ENCODE data around the gene PPP1R7.

Gene PPP1R7

GRCh38 chr2:241114836-241115235 is 35.4 kb upstream of the PPP1R7 start:
- H3K4me3 ChIP-seq (ENCODE audit: low read length, poor library complexity, severe bottlenecking), result no peak overlapping the region
- H3K27me3 ChIP-seq (ENCODE audit: insufficient read depth, low read length, poor library complexity, severe bottlenecking), result no peaks in the 10 kb centered on the region
- no peak overlapping the region for H3K9ac ChIP-seq (ENCODE audit: low read depth, low read length, poor library complexity, severe bottlenecking)
- H3K36me3 ChIP-seq (ENCODE audit: insufficient read depth, low read length), result peaks cover 25% of the 10 kb centered on the region; the same call in 1 of the 2 replicates
- no peak overlapping the region for H3K4me2 ChIP-seq (ENCODE audit: low read depth, low read length, poor library complexity, severe bottlenecking)
- H4K20me1 ChIP-seq (ENCODE audit: insufficient read depth, low read length, poor library complexity, severe bottlenecking), result no peaks in the 10 kb centered on the region
- H3K9me3 ChIP-seq (ENCODE audit: insufficient read depth, low read depth, low read length), result no peaks in the 10 kb centered on the region
- H3K9me2 ChIP-seq (replicated peaks; ENCODE audit: low read depth, low read length), result no peaks in the 10 kb centered on the region
- no peak overlapping the region for H2AFZ ChIP-seq (ENCODE audit: low read length)
- TF ChIP-seq CTCF (conservative IDR thresholded peaks at IDR 0.05; ENCODE audit: low read length) (no peak), EZH2phosphoT487 (IDR thresholded peaks at IDR 0.05; ENCODE audit: borderline replicate concordance) (no peak)
- H3K79me2 ChIP-seq (ENCODE audit: insufficient read depth, low read length), result no peaks in the 10 kb centered on the region
- no peaks in the 10 kb centered on the region for H3F3A ChIP-seq (ENCODE audit: low read depth)
- H3K4me1 ChIP-seq (ENCODE audit: insufficient read depth, low read length, poor library complexity, severe bottlenecking), result no peaks in the 10 kb centered on the region

- H3K27me3 ChIP-seq (ENCODE audit: insufficient read depth, low read length, poor library complexity, severe bottlenecking), result no peaks in the 10 kb centered on the region
- no peaks in the 10 kb centered on the region for H3K9me2 ChIP-seq (replicated peaks; ENCODE audit: low read depth, low read length)
- no peak overlapping the region for H3K9ac ChIP-seq (ENCODE audit: low read depth, low read length, poor library complexity, severe bottlenecking)
- no peaks in the 10 kb centered on the region for H3K4me1 ChIP-seq (ENCODE audit: insufficient read depth, low read length, poor library complexity, severe bottlenecking)
- no peaks in the 10 kb centered on the region for H3K79me2 ChIP-seq (ENCODE audit: insufficient read depth, low read length)
- H2AFZ ChIP-seq (ENCODE audit: low read length), result no peak overlapping the region
- no peaks in the 10 kb centered on the region for H3K9me3 ChIP-seq (ENCODE audit: insufficient read depth, low read depth, low read length)
- H3F3A ChIP-seq (ENCODE audit: low read depth), result no peaks in the 10 kb centered on the region
- peaks cover 25% of the 10 kb centered on the region; the same call in 1 of the 2 replicates for H3K36me3 ChIP-seq (ENCODE audit: insufficient read depth, low read length)
- no peak overlapping the region for H3K4me2 ChIP-seq (ENCODE audit: low read depth, low read length, poor library complexity, severe bottlenecking)
- TF ChIP-seq EZH2phosphoT487 (IDR thresholded peaks at IDR 0.05; ENCODE audit: borderline replicate concordance), result no peak
- no peak for TF ChIP-seq CTCF (conservative IDR thresholded peaks at IDR 0.05; ENCODE audit: low read length)
- H4K20me1 ChIP-seq (ENCODE audit: insufficient read depth, low read length, poor library complexity, severe bottlenecking), result no peaks in the 10 kb centered on the region
- H3K4me3 ChIP-seq (ENCODE audit: low read length, poor library complexity, severe bottlenecking), result no peak overlapping the region
Observed at GRCh38 chr2:241115361-241115760, 34.9 kb upstream of the PPP1R7 start.

GRCh38 chr2:241116606-241117560 is 33.4 kb upstream of the PPP1R7 start:
- Histone ChIP-seq H2AFZ (ENCODE audit: low read length) (no peak overlapping the region), H3K4me3 (ENCODE audit: low read length, poor library complexity, severe bottlenecking) (no peak overlapping the region)

More at GRCh38 chr2:241116606-241117560, 33.4 kb upstream of the PPP1R7 start:
- TF ChIP-seq EZH2phosphoT487 (IDR thresholded peaks at IDR 0.05; ENCODE audit: borderline replicate concordance) (no peak), CTCF (conservative IDR thresholded peaks at IDR 0.05; ENCODE audit: low read length) (no peak)
- Histone ChIP-seq H3K9me2 (replicated peaks; ENCODE audit: low read depth, low read length) (no peaks in the 10 kb centered on the region), H3K4me1 (ENCODE audit: insufficient read depth, low read length, poor library complexity, severe bottlenecking) (no peaks in the 10 kb centered on the region), H3K79me2 (ENCODE audit: insufficient read depth, low read length) (no peaks in the 10 kb centered on the region), H3K4me2 (ENCODE audit: low read depth, low read length, poor library complexity, severe bottlenecking) (no peak overlapping the region), H3F3A (ENCODE audit: low read depth) (no peaks in the 10 kb centered on the region), H3K36me3 (ENCODE audit: insufficient read depth, low read length) (peaks cover 32% of the 10 kb centered on the region; the same call in 1 of the 2 replicates), H4K20me1 (ENCODE audit: insufficient read depth, low read length, poor library complexity, severe bottlenecking) (no peaks in the 10 kb centered on the region), H3K9ac (ENCODE audit: low read depth, low read length, poor library complexity, severe bottlenecking) (no peak overlapping the region), H3K27me3 (ENCODE audit: insufficient read depth, low read length, poor library complexity, severe bottlenecking) (no peaks in the 10 kb centered on the region), H3K9me3 (ENCODE audit: insufficient read depth, low read depth, low read length) (no peaks in the 10 kb centered on the region)

All from Loucy (cell line).